Tibial nerve (tissue), 4 donors: ENCODE measurements around the gene PITPNM2. TPM values are rescaled to one million over a fixed set of nuclear protein-coding genes. Genes with fewer than 3 reads are reported as not detected.

Experiments used
- DNase-seq, 2 donors: peaks; one replicate each; pipeline ENCODE4 v3.0.0-alpha.2; 2019; ENCODE audit warnings: low spot score in 2 of 2
- H3K27ac ChIP-seq, 4 donors: fragments of 200-600 bp; sonication (generic) in 3 of 4; one replicate each; pipeline ENCODE4 v1.5.1; 2017 to 2019; ENCODE audit warnings: mild to moderate bottlenecking in 1 of 4
- H3K27me3 ChIP-seq, 2 donors: fragments of 200-600 bp; sonication (generic) in 1 of 2; one replicate each; pipeline versions ENCODE4 v1.5.1 to v1.6.0; 2017 to 2019
- H3K36me3 ChIP-seq, 3 donors: fragments of 200-600 bp; sonication (generic); one replicate each; pipeline ENCODE4 v1.5.1; 2018 to 2019
- H3K4me1 ChIP-seq, 4 donors: fragments of 200-600 bp; sonication (generic) in 3 of 4; one replicate each; pipeline ENCODE4 v1.5.1; 2017 to 2019
- H3K4me3 ChIP-seq, 4 donors: fragments of 200-600 bp; sonication (generic) in 3 of 4; one replicate each; pipeline ENCODE4 v1.5.1; 2017 to 2019; ENCODE audit warnings: mild to moderate bottlenecking in 1 of 4, moderate library complexity in 1 of 4
- H3K9me3 ChIP-seq, 4 donors: fragments of 200-600 bp; sonication (generic) in 3 of 4; one replicate each; pipeline ENCODE4 v1.5.1; 2017 to 2019
- EP300 ChIP-seq, 2 donors: sonication (generic); formaldehyde crosslinking; IDR thresholded peaks; one replicate each; pipeline ENCODE4 v1.6.1; 2017; ENCODE audit warnings: antibody characterized with exemption in 2 of 2, mild to moderate bottlenecking in 1 of 2
- POLR2A ChIP-seq, 2 donors: fragments of 450-650 bp; IDR thresholded peaks; one replicate each; pipeline ENCODE4 v1.6.1; 2017; ENCODE audit warnings: antibody characterized with exemption in 2 of 2, mild to moderate bottlenecking in 2 of 2, moderate library complexity in 2 of 2
- WGBS, 2 donors: methylation state at CpG; one replicate each; pipeline ENCODE4 v1.1.5; 2018; 5-methylcytosine and 5-hydroxymethylcytosine counted together
- total RNA-seq, 4 donors: library from RNA; depleted of rRNA; stranded (reverse); fragments of >200 nt; gene quantifications; one replicate each; pipeline ENCODE4 v1.1.0, GENCODE V29; 2016
- TF ChIP-seq, protein P1 (sequence below), 5 experiments: fragments of 200-600 bp in 3 of 5; fragments of 450-650 bp in 2 of 5; sonication (generic) in 3 of 5; IDR thresholded peaks; one replicate each; pipeline ENCODE4 v1.5.1; 2016 to 2019; ENCODE audit warnings: antibody characterized with exemption in 5 of 5, mild to moderate bottlenecking in 3 of 5, moderate library complexity in 2 of 5

Gene PITPNM2
- total RNA-seq, 4 donors from 2014 or later, result 6.1 to 9.8 (median 9.0) TPM

GRCh38 chr12:123131879-123132402 lies 18.9 kb downstream of the PITPNM2 start:
- WGBS, 2 donors, result 81 to 82% methylated on average over 12 of the region's 12 CpGs
- no peaks in the 10 kb centered on the region for H3K9me3 ChIP-seq
- H3K36me3 ChIP-seq, result peaks cover 0 to 2% (median 0%) of the 10 kb centered on the region in 3 donors
- no peak for DNase-seq
- H3K4me1 ChIP-seq, result peaks cover 0 to 22% (median 5%) of the 10 kb centered on the region in 4 donors
- TF ChIP-seq EP300 (IDR thresholded peaks at IDR 0.05) (no peak), POLR2A (IDR thresholded peaks at IDR 0.05) (no peak)
- TF ChIP-seq, protein P1, sequence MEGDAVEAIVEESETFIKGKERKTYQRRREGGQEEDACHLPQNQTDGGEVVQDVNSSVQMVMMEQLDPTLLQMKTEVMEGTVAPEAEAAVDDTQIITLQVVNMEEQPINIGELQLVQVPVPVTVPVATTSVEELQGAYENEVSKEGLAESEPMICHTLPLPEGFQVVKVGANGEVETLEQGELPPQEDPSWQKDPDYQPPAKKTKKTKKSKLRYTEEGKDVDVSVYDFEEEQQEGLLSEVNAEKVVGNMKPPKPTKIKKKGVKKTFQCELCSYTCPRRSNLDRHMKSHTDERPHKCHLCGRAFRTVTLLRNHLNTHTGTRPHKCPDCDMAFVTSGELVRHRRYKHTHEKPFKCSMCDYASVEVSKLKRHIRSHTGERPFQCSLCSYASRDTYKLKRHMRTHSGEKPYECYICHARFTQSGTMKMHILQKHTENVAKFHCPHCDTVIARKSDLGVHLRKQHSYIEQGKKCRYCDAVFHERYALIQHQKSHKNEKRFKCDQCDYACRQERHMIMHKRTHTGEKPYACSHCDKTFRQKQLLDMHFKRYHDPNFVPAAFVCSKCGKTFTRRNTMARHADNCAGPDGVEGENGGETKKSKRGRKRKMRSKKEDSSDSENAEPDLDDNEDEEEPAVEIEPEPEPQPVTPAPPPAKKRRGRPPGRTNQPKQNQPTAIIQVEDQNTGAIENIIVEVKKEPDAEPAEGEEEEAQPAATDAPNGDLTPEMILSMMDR (IDR thresholded peaks at IDR 0.05), result no peak
- peak overlapping the region in 1 of 4 donors; percentile 34 for H3K27ac ChIP-seq
- no peak overlapping the region for H3K4me3 ChIP-seq
- no peaks in the 10 kb centered on the region for H3K27me3 ChIP-seq

DNA sequence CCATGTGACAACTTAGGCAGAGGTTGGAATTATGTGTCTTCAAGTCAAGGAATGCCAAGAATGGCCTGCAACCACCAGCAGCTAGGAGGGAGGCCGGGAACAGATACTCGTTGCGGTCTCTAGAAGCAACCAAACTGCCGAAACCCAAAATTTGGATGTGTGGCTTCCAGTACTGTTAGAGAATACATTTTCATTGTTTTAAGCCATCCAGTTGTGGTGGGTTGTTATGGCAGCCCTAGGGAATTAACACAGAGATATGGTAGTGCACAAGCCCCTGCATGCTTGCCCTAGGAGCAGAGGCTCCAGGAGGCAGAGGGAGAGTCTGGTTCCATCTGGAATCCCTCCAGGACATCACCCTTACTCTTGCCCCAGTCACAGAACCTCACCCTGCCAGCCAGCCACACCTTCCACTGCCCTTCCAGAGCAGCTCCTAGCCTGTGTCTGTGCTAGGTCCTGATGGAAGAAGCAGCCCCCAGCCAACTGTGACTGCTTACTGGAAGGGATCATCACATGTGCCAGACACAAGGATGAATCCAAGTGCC lies 19.5 kb downstream of the PITPNM2 start:
- Histone ChIP-seq H3K27ac (peak overlapping the region in 1 of 4 donors; percentile 34), H3K27me3 (no peaks in the 10 kb centered on the region), H3K4me3 (no peak overlapping the region), H3K36me3 (no peaks in the 10 kb centered on the region), H3K4me1 (peaks cover 0 to 27% (median 9%) of the 10 kb centered on the region in 4 donors), H3K9me3 (no peaks in the 10 kb centered on the region)
- TF ChIP-seq POLR2A (IDR thresholded peaks at IDR 0.05) (no peak), EP300 (IDR thresholded peaks at IDR 0.05) (no peak)
- DNase-seq, result no peak
- WGBS, 2 donors, result 82% methylated on average over 4 of the region's 4 CpGs

GRCh38 chr12:123129621-123130020 lies 21.3 kb downstream of the PITPNM2 start:
- 84 to 90% methylated on average over 4 of the region's 4 CpGs for WGBS, 2 donors
- no peaks in the 10 kb centered on the region for H3K27me3 ChIP-seq
- peaks cover 0 to 33% (median 13%) of the 10 kb centered on the region in 4 donors for H3K4me1 ChIP-seq
- no peaks in the 10 kb centered on the region for H3K9me3 ChIP-seq
- DNase-seq, result no peak
- no peaks in the 10 kb centered on the region for H3K36me3 ChIP-seq
- no peak overlapping the region for H3K27ac ChIP-seq
- TF ChIP-seq EP300 (IDR thresholded peaks at IDR 0.05) (no peak), POLR2A (IDR thresholded peaks at IDR 0.05) (no peak)
- TF ChIP-seq, protein P1 (IDR thresholded peaks at IDR 0.05), result no peak
- no peak overlapping the region for H3K4me3 ChIP-seq

GRCh38 chr12:123127182-123127495 lies 23.8 kb downstream of the PITPNM2 start:
- no peak for DNase-seq
- Histone ChIP-seq H3K36me3 (no peaks in the 10 kb centered on the region), H3K4me1 (peaks cover 0 to 32% (median 13%) of the 10 kb centered on the region in 4 donors), H3K27ac (peak overlapping the region in 2 of 4 donors; percentile 52 to 54), H3K4me3 (no peak overlapping the region), H3K27me3 (no peaks in the 10 kb centered on the region), H3K9me3 (no peaks in the 10 kb centered on the region)
- TF ChIP-seq POLR2A (IDR thresholded peaks at IDR 0.05), result no peak
- TF ChIP-seq, protein P1 (IDR thresholded peaks at IDR 0.05), result no peak
- TF ChIP-seq EP300 (IDR thresholded peaks at IDR 0.05), result no peak
- 89 to 93% methylated on average over 6 of the region's 6 CpGs for WGBS, 2 donors

DNA sequence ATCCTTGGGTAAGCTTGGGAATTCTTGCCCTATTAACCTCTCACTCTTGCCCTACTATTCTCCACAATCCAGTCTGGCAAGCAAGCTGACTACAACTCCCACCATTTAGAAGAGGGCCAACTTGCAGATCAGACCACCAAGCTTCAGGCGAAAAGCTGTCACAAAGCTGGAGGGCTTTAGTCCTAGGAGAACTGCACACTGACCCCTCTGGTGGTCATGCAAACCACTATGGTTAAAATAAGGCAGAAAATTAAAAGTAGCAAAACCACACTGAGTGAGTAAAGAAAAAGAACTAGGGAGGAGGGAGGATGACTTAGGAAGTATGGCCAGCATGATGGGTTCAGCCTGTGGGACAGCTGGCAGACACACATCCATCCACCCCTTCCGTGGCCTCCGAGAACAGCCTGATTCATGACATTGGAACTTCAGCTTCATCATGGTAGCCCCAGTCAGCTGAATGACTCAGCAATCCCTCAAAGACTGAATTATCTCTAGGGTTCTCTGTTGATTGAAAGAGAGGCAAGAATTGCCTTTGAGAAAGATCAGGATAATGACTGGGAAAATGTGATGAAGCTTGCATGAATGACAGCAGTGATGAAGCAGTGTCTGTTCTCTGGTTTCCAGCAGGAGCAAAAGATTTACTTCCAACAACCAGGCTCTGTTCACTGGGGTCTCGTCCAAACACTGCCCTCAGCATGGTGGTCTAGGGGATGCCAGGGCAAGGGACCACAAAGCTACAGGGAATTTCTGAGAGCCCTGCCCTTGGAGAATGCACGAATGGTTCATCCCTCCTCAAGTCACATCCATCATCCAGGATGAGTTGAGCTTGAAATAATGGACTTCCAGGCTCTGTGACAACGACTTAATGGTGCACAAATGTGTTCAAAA lies 24.4 kb downstream of the PITPNM2 start:
- peaks cover 0 to 31% (median 10%) of the 10 kb centered on the region in 4 donors for H3K4me1 ChIP-seq
- DNase-seq, result peak in 1 of 2 donors; percentile 33
- WGBS, 2 donors, result 39 to 41% methylated on average over 6 of the region's 6 CpGs
- H3K36me3 ChIP-seq, result no peaks in the 10 kb centered on the region
- H3K9me3 ChIP-seq, result no peaks in the 10 kb centered on the region
- no peaks in the 10 kb centered on the region for H3K27me3 ChIP-seq
- no peak overlapping the region for H3K4me3 ChIP-seq
- TF ChIP-seq, protein P1 (IDR thresholded peaks at IDR 0.05), result no peak
- no peak for TF ChIP-seq POLR2A (IDR thresholded peaks at IDR 0.05)
- peak in 1 of 2 donors; percentile 69 for TF ChIP-seq EP300 (IDR thresholded peaks at IDR 0.05)
- H3K27ac ChIP-seq, result peak overlapping the region in 2 of 4 donors; percentile 54 to 61
